Uterus (tissue), 4 donors: ENCODE data around the gene TBCD. TPM values are rescaled to one million over a fixed set of nuclear protein-coding genes. Genes with fewer than 3 reads are reported as not detected.

Source experiments
- DNase-seq, 2 donors: peaks; one replicate each; pipeline ENCODE4 v3.0.0-alpha.2; 2019 to 2020
- H3K27ac ChIP-seq, 2 donors: fragments of 200-600 bp; sonication (generic); 1 replicate in 1 of 2; 2 replicates in 1 of 2; pipeline ENCODE4 v1.5.1; 2016 to 2018
- H3K27me3 ChIP-seq, 2 donors: fragments of 200-600 bp; sonication (generic); one replicate each; pipeline ENCODE4 v1.5.1; 2018 to 2019; ENCODE audit warnings: control low read depth in 1 of 2
- H3K36me3 ChIP-seq, 2 donors: fragments of 200-600 bp; sonication (generic); one replicate each; pipeline ENCODE4 v1.5.1; 2019; ENCODE audit warnings: control low read depth in 1 of 2
- H3K4me1 ChIP-seq, 2 donors: fragments of 200-600 bp; sonication (generic); one replicate each; pipeline ENCODE4 v1.5.1; 2018 to 2019; ENCODE audit warnings: control low read depth in 1 of 2
- H3K4me3 ChIP-seq, 2 donors: fragments of 200-600 bp; sonication (generic); 1 replicate in 1 of 2; 2 replicates in 1 of 2; pipeline ENCODE4 v1.5.1; 2018 to 2019; ENCODE audit warnings: mild to moderate bottlenecking in 1 of 2
- H3K9me3 ChIP-seq, 2 donors: fragments of 200-600 bp; sonication (generic); one replicate each; pipeline ENCODE4 v1.5.1; 2019; ENCODE audit warnings: control low read depth in 1 of 2
- CTCF ChIP-seq, 4 experiments: fragments of 200-600 bp in 2 of 4; fragments of 450-650 bp in 2 of 4; sonication (generic) in 2 of 4; IDR thresholded peaks; one replicate each; pipeline ENCODE4 v1.5.1; 2016 to 2019; ENCODE audit warnings: antibody characterized with exemption in 4 of 4, mild to moderate bottlenecking in 2 of 4, moderate library complexity in 1 of 4
- POLR2A ChIP-seq, 2 donors: fragments of 450-650 bp; IDR thresholded peaks; one replicate each; pipeline ENCODE4 v1.6.1; 2016; ENCODE audit warnings: antibody characterized with exemption in 2 of 2, mild to moderate bottlenecking in 1 of 2, moderate library complexity in 1 of 2
- intact Hi-C: fragments of 100-400 bp; cut with DNase I; formaldehyde crosslinking; loops from one replicate; pipeline ENCODE4 v1.15.1; 2023; ENCODE audit warnings: low total_unique reads
- total RNA-seq, 4 donors: library from RNA; depleted of rRNA in 3 of 4; stranded (reverse); fragments of >200 nt in 3 of 4; gene quantifications; one replicate each; pipeline versions ENCODE4 v1.1.0 to v1.2.4, GENCODE V29; 2014 to 2023
- donor health status: DM: yes; HTN: yes; CAD: no.

The TBCD gene
- total RNA-seq, 4 donors from 2014 or later: 35.9 to 142 (median 61.3) TPM

- TF ChIP-seq POLR2A (IDR thresholded peaks at IDR 0.05) (no peak), CTCF (IDR thresholded peaks at IDR 0.05) (no peak)
- intact Hi-C loops: no loop called here
- no peak overlapping the region for H3K4me3 ChIP-seq
- no peaks in the 10 kb centered on the region for H3K36me3 ChIP-seq
- no peaks in the 10 kb centered on the region for H3K9me3 ChIP-seq
- no peaks in the 10 kb centered on the region for H3K4me1 ChIP-seq
- no peak for DNase-seq
- no peak overlapping the region for H3K27ac ChIP-seq
- no peaks in the 10 kb centered on the region for H3K27me3 ChIP-seq
Measured at GRCh38 chr17:82897514-82898249, 145.8 kb downstream of the TBCD start.

- no peak for TF ChIP-seq CTCF (IDR thresholded peaks at IDR 0.05)
- no peak for TF ChIP-seq POLR2A (IDR thresholded peaks at IDR 0.05)
- Histone ChIP-seq H3K27ac (no peak overlapping the region), H3K4me3 (no peak overlapping the region), H3K36me3 (no peaks in the 10 kb centered on the region), H3K27me3 (no peaks in the 10 kb centered on the region), H3K9me3 (no peaks in the 10 kb centered on the region), H3K4me1 (no peaks in the 10 kb centered on the region)
- DNase-seq: no peak
- intact Hi-C loops: no loop called here
Measured at GRCh38 chr17:82898976-82899514, 147.2 kb downstream of the TBCD start.

- no peak for DNase-seq
- Histone ChIP-seq H3K27me3 (no peaks in the 10 kb centered on the region), H3K4me1 (no peaks in the 10 kb centered on the region), H3K27ac (no peak overlapping the region), H3K4me3 (no peak overlapping the region), H3K36me3 (no peaks in the 10 kb centered on the region), H3K9me3 (no peaks in the 10 kb centered on the region)
- intact Hi-C loops: no loop called here
- TF ChIP-seq POLR2A (IDR thresholded peaks at IDR 0.05): no peak
- TF ChIP-seq CTCF (IDR thresholded peaks at IDR 0.05): no peak
Measured at GRCh38 chr17:82899941-82900340, 148.1 kb downstream of the TBCD start.

GRCh38 chr17:82900741-82901140, 148.9 kb downstream of the TBCD start:
- Histone ChIP-seq H3K36me3 (no peaks in the 10 kb centered on the region), H3K27me3 (no peaks in the 10 kb centered on the region), H3K27ac (no peak overlapping the region), H3K4me1 (no peaks in the 10 kb centered on the region), H3K9me3 (no peaks in the 10 kb centered on the region), H3K4me3 (no peak overlapping the region)
- TF ChIP-seq CTCF (IDR thresholded peaks at IDR 0.05): no peak
- TF ChIP-seq POLR2A (IDR thresholded peaks at IDR 0.05): no peak
- intact Hi-C loops: no loop called here
- DNase-seq: no peak

- TF ChIP-seq POLR2A (IDR thresholded peaks at IDR 0.05): no peak
- H3K27me3 ChIP-seq: no peaks in the 10 kb centered on the region
- no peaks in the 10 kb centered on the region for H3K36me3 ChIP-seq
- no peak overlapping the region for H3K4me3 ChIP-seq
- intact Hi-C loops: no loop called here
- no peak for DNase-seq
- no peaks in the 10 kb centered on the region for H3K4me1 ChIP-seq
- no peak overlapping the region for H3K27ac ChIP-seq
- no peaks in the 10 kb centered on the region for H3K9me3 ChIP-seq
Measured at GRCh38 chr17:82901356-82901755, 149.5 kb downstream of the TBCD start.
